LoVo (cell line): Measurements from ENCODE around the gene HDAC4.

Experiments
- DNase-seq: peaks from one replicate; pipeline ENCODE4 v3.0.0-alpha.2; 2016; ENCODE audit warnings: low spot score

HDAC4 gene

DNA sequence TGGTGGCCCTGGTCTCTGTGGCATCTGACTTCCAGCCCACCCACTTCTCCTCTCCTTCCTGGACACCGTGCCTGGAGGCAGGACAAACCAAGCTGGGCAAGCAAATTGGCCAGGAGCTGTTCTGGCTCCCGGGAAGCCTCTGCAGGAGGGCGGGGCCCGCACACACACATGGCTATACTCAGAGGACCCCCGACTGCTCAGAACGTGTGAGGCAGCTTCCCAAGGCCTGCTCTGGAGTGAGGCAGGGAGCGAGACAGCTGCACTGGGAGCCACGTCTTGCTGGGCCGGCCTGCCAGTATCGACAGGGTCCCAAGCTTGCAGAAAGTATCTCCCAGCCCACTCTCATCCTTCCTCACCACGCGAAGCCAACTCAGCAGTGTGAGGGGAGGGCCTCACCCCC lies 295.6 kb downstream of the HDAC4 start:
- no peak for DNase-seq

- no peak for DNase-seq
These were observed 296.0 kb downstream of the HDAC4 start for GRCh38 chr2:239104800-239105199.

- no peak for DNase-seq
These were observed 297.4 kb downstream of the HDAC4 start for GRCh38 chr2:239103125-239104098.

DNA sequence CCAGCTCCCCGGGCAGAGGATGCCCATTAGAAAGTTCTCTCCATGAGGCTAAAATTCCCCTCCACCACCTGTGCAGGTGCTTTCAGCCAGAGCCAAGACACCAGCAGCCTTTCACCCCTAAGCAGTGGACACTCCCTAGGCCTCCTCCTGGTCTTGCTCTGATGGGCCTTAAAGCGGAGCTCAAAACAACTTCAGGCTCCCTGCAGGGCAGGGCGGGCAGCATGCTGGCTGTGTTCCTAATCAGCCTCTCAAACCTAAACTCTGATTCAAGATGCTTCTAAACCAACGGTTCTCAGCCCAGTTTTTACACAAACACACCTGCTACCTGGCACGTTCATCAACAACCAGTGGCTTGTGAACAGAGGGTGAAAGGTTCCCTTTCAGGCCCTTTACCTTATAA lies 298.6 kb downstream of the HDAC4 start:
- no peak for DNase-seq

DNA sequence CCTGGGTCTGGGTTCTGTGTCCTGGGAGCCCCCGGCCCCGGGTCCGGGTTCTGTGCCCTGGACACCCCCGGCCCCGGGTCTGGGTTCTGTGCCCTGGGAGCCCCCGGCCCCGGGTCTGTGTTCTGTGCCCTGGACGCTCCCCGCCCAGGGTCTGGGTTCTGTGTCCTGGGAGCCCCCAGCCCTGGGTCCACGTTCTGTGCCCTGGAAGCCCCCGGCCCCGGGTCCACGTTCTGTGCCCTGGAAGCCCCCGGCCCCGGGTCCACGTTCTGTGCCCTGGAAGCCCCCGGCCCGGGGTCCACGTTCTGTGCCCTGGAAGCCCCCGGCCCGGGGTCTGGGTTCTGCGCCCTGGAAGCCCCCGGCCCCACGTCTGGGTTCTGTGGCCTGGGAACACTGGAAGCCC lies 299.0 kb downstream of the HDAC4 start:
- DNase-seq = no peak

- no peak for DNase-seq
These were observed 299.7 kb downstream of the HDAC4 start for GRCh38 chr2:239101071-239101470.

GRCh38 chr2:239099474-239099873 lies 301.3 kb downstream of the HDAC4 start:
- DNase-seq = no peak

DNA sequence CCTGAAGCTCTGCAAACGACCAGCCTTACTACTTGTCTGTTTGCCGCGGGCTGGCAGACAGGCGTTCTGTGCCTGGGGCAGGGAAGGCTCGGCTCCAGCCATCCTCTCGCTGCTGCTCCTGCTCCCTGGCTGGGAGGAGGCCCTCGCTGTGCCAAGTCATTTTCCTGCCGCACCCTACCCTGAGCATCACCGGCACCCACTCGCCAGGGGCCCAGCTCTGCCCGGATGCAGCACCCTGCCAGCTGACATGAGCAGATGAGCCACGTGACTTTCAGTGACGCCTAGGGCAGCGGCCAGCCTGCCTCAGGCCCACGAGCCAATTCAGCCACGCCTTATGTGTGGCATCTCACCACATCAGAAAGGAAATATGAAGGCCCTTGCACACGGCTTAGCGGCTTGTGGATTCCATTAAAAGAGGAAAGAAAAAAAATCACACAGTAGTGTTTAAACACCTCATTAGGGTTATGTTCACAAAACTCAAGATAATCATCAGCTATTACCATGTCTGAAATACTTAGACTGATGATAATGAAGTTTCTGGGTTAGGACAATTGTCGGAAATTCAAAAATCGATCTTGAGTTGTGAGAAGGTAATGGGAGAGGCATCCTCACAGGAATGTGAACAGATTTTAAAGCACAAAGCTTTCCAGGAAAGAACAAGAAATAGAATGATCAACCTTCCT lies 302.4 kb downstream of the HDAC4 start:
- DNase-seq = peak; percentile 6

GRCh38 chr2:239097428-239097696 lies 303.5 kb downstream of the HDAC4 start:
- no peak for DNase-seq

DNA sequence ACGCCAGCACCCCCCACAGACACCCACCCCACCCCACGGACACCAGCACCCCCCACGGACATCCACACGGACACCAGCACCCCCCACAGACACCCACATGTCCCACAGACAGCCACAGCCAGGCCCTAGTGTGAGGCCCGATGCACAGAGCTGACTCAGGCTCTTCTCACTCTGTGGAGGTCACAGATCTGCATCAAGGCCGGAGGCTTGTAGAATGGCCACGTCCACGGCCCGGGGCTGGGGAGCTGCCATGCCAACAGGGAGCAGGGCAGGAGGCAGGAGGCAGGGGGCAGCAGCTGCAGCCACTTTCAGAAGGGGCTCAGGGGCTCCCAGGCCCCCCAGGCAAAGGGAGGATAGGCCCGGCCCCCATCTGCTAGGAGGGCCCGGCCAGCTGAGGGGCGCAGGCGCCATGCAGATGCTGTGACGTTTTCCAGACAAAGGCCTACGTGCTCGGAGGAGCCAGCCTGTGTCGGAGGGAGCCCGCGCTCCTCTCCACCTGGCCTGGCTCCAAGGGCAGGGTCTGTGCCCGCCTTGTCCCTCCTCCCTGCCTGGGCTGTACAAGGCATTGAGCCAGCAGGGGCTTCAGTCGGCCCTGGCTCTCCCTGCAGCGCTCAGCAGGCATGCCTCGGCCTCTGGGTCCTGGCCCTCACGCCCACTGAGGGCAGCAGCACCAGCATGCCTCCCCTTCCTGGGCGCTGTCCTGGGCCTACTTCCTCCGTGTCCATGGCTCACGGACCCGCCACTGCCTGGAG lies 304.0 kb downstream of the HDAC4 start:
- no peak for DNase-seq

GRCh38 chr2:239095460-239096081 lies 305.2 kb downstream of the HDAC4 start:
- no peak for DNase-seq

DNA sequence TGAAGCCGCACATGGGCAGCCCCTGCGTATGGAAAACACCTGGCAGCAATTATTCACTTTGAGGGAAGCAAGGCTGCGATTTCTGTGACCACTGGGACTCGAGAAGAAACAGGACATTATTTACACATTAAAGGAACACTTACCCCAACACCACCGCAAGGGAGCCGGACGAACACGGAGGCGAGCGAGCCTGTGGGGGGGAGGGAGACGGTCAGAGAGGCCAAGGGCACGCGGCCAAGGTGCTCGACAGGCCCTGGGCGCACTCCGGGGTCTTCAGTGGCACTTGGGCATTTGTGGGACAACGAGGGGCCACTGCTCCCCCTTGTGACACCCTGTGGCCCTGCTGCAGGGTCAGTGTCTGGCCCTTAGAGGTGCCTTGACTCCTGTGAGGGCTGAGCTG lies 306.0 kb downstream of the HDAC4 start:
- DNase-seq = no peak

DNA sequence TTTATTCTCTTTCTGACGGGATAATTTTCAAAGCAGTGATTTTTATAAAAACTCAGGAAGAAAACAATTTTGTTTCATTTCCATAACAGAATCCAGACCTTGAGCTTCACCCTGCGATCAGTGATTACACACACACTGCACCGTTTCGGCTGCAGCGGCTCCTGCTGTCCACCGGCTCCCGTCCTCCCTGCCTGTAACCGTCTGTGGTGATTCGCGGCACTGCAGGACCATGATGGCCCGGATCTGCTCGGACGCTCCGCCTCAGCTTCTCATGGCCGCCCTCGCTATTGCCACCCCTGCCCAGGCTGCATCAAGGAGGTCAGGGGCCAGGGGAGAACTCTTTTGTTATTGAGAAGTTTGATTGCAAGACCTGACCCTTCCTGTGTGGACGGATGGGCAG lies 306.9 kb downstream of the HDAC4 start:
- no peak for DNase-seq

- DNase-seq = no peak
These were observed 307.3 kb downstream of the HDAC4 start for GRCh38 chr2:239093542-239093941.

DNA sequence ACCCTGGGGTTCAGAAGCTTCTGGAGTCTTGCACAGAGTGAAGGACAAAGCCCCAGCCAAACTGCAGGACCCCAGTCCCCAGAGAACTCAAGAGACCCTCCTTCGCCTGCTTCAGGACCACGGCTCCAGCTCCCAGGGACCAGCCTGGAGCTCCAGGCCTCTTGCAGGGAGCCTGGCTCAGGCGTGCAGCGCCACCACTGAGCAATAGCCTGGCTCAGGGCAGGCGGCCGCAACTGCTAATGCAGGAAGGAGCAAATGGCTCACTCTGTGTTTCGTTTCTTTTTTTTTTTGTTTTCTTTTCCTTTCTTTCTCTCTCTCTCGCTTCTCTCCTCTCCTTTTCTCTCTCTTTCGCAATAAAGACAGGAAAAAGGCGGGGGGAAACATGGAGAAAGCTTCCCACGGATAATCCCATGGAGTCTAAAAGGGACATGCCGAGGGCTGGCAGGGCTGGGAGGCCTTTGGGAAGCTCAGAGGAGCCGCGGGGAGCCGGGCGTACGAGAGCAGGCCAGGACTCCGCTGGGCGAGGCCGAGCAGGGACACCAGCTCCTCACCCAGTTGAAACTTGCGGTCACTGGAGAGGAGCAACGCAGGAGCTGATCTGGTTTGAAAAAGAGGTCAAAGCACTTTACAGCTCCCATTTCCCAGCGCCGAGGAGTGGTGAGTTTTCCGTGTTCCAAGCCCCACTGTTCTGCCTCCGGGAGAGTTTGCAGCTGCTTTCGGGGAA lies 308.1 kb downstream of the HDAC4 start:
- DNase-seq = no peak

GRCh38 chr2:239089884-239090283 lies 310.9 kb downstream of the HDAC4 start:
- no peak for DNase-seq

- no peak for DNase-seq
These were observed 313.6 kb downstream of the HDAC4 start for GRCh38 chr2:239087046-239087710.

DNA sequence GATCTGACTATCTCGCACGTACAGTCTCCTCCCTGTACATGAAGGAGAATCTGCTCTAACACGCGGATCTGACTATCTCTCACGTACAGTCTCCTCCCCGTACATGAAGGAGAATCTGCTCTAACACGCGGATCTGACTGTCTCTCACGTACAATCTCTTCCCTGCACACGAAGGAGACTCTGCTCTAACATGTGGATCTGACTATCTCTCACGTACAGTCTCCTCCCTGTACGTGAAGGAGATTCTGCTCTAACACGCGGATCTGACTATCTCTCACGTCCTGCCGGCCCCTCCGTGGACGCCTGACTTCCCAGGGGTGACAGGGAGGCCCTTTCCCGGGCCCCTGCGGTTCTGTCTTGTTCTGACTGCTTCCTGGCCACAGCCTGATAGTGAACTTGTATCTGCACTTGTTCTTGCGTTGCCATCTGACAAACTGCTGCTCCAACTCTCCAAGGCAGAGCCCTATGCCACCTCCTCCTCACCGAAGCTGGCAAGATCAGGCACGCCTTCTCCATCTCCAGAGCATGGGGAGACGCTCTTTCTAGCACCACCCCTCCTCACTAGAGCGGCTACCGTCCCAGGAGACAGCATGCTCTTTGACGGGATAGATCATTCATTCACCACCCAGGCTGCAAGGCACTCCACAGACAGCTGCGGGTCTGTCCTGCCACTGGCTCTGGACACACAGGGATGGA lies 314.3 kb downstream of the HDAC4 start:
- DNase-seq = no peak

- no peak for DNase-seq
These were observed 315.4 kb downstream of the HDAC4 start for GRCh38 chr2:239085201-239085992.

DNA sequence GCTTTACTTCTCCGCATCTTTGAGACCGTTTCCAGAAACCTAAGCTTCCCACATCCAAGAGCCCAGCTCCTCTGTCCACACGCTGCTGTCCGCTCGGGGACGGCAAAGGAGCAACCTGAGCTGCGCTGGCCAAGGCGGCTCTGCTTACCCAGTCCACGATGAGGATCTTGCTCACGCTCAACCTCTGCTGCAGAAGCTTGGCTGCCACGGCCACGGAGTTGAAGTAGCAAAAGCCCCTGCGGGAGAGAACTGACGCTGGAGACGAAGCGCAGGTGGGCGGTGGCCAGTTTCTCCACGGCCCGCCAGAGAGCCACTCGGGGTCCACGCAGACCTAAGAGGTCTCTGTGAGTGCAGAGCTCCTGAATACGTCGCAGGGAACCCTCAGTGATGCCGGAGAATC lies 316.8 kb downstream of the HDAC4 start:
- DNase-seq = no peak
